Measurements from ENCODE around the gene ERO1B.

GRCh38 chr1:236209713-236210112, 72.0 kb downstream of the ERO1B start:
- TF ChIP-seq FOS (IDR thresholded peaks at IDR 0.05; ENCODE audit: low read depth, low read length) (no peak), MAFK (IDR thresholded peaks at IDR 0.05; ENCODE audit: low read depth, low read length) (peak; percentile 57; the same call in 1 of the 2 replicates), CTCF (conservative IDR thresholded peaks at IDR 0.05; ENCODE audit: low read depth, low read length) (no peak), CEBPB (IDR thresholded peaks at IDR 0.05; ENCODE audit: low read depth, low read length) (no peak), POLR2A (IDR thresholded peaks at IDR 0.05; ENCODE audit: low read depth, low read length) (no peak), USF2 (IDR thresholded peaks at IDR 0.05; ENCODE audit: low read depth, low read length) (no peak), ELK1 (IDR thresholded peaks at IDR 0.05; ENCODE audit: borderline replicate concordance, low read depth, low read length) (no peak), RAD21 (IDR thresholded peaks at IDR 0.05; ENCODE audit: low read length) (no peak), BHLHE40 (IDR thresholded peaks at IDR 0.05; ENCODE audit: low read depth, low read length) (no peak), MXI1 (IDR thresholded peaks at IDR 0.05; ENCODE audit: borderline replicate concordance, low read depth, low read length) (no peak), RCOR1 (IDR thresholded peaks at IDR 0.05; ENCODE audit: insufficient replicate concordance, low read length) (no peak), RFX5 (IDR thresholded peaks at IDR 0.05; ENCODE audit: low read depth, low read length) (no peak), SMC3 (IDR thresholded peaks at IDR 0.05; ENCODE audit: low read depth, low read length) (no peak)
